Stimulated activated CD8-positive, alpha-beta memory T cell treated with anti-CD3 and anti-CD28 coated beads, Interleukin-4, amount 100 ng/mL, for 4 hours (primary cell): ENCODE measurements around the gene TCF12.

ENCODE experiments used
- DNase-seq, 2 donors: peaks; one replicate each; pipeline ENCODE4 v3.0.0-alpha.2; 2020; ENCODE audit warnings: low read depth in 2 of 2, low spot score in 1 of 2

TCF12 gene

DNA sequence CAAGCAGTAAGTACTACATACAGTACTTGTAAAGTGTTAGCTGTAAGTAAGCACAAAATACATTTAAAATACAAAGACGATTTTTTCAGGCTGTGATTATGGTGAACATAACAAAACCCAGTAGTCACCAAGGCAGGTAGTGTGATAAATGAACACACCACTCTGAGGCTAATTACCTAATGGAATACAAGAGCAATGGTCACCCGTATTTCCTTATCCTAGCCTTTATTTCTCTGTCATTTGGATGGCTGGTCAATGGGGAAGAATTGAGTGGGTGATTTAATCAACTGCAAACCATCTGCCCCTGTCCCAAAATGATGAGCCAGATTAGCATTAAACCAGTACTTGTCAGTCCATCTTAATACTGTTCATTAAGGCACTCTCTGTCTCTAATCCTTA, 368.7 kb downstream of the TCF12 start:
- no peak for DNase-seq

GRCh38 chr15:57288926-57289580, 370.6 kb downstream of the TCF12 start:
- DNase-seq = no peak

DNA sequence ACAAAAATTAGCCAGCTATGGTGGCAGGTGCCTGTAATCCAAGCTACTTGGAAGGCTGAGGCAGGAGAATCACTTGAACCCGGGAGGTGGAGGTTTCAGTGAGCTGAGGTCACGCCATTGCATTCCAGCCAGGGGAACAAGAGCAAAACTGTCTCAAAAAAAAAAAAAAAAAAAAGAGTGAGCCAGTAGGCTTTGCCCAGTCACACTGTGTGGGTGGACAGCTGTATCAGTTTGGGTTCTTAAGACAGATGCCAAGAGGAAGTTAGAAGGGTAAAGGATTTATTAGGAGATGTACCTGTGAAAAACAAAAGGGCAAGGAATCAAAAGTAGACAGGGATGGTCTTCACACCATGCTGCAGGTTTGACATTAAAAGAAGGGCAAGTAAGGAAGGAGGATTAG, 371.7 kb downstream of the TCF12 start:
- no peak for DNase-seq

DNA sequence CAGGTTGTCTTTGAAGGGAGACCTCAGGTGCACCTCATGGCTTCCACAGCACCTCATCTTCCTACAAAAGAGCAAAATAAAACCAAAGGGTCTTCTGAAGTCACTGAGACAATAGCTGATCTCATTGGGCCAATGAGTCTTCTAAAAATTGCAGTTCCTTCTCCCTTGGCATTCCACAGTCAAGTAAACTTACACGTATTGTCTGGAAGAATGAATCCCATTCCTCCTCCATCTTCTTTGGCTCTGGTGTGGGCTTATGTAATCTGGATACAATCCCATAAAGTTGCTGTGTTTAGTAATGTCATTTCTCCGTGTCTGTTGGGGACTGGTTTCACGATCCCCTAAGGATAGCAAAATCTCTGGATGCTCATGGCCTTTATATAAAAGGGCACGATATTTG, 372.4 kb downstream of the TCF12 start:
- no peak for DNase-seq

GRCh38 chr15:57296473-57297162, 378.2 kb downstream of the TCF12 start:
- DNase-seq = no peak

DNA sequence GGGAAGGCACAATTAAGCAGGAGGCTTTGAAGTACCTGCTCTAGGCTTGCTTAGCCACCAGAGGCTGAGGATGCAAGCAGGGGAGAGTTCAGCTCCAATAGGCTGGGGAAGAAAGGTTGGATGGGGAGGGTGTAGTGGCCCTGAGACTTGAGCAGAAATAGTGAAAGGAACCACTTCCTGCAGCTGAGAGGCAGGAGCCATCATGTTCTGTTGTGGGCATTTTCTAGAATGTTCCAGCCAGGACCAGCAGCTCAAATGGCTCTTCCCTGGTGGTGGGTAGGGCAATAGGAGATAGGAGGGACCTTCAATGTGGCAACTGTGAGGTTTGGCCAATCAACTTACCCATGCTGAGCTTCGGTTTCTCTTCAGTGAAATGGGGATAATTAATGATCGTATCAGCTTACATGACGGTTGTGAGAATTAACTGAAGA, 378.7 kb downstream of the TCF12 start:
- no peak for DNase-seq

- no peak for DNase-seq
Measured at GRCh38 chr15:57297630-57298029, 379.2 kb downstream of the TCF12 start.

- DNase-seq = no peak
Measured at GRCh38 chr15:57298204-57298603, 379.8 kb downstream of the TCF12 start.

- no peak for DNase-seq
Measured at GRCh38 chr15:57298843-57299550, 380.6 kb downstream of the TCF12 start.

GRCh38 chr15:57301307-57301706, 382.9 kb downstream of the TCF12 start:
- no peak for DNase-seq

GRCh38 chr15:57302640-57303257, 384.3 kb downstream of the TCF12 start:
- no peak for DNase-seq

GRCh38 chr15:57305009-57305408, 386.6 kb downstream of the TCF12 start:
- DNase-seq = no peak

- DNase-seq = peak; percentile 51 to 72
Measured at GRCh38 chr15:57306161-57306943, 387.9 kb downstream of the TCF12 start.

DNA sequence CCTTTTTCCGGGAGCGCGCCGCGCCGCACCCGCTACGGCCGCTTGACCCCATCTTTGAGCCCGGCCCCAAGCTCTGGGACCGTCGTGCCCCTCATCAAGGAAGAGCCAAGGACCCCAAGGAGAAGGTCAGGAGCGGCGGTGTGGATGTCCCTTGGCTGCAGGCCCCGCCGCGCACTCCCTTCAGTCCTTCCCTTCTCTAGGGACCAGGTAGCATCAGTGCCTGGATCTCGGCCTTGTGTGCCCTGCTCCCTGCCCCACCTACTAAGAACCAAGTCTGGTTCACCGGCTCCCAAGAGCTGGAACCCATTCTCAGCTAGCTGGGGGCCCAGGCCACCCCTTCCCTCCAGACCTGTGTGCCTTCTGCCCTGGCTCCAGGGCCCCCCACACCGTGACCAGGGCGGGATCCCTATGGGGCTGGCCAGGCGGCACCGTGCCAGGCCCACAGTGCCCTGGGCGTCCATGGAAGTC, 388.5 kb downstream of the TCF12 start:
- no peak for DNase-seq

GRCh38 chr15:57307527-57308169, 389.2 kb downstream of the TCF12 start:
- no peak for DNase-seq

- DNase-seq = no peak
Measured at GRCh38 chr15:57308170-57308545, 389.7 kb downstream of the TCF12 start.

DNA sequence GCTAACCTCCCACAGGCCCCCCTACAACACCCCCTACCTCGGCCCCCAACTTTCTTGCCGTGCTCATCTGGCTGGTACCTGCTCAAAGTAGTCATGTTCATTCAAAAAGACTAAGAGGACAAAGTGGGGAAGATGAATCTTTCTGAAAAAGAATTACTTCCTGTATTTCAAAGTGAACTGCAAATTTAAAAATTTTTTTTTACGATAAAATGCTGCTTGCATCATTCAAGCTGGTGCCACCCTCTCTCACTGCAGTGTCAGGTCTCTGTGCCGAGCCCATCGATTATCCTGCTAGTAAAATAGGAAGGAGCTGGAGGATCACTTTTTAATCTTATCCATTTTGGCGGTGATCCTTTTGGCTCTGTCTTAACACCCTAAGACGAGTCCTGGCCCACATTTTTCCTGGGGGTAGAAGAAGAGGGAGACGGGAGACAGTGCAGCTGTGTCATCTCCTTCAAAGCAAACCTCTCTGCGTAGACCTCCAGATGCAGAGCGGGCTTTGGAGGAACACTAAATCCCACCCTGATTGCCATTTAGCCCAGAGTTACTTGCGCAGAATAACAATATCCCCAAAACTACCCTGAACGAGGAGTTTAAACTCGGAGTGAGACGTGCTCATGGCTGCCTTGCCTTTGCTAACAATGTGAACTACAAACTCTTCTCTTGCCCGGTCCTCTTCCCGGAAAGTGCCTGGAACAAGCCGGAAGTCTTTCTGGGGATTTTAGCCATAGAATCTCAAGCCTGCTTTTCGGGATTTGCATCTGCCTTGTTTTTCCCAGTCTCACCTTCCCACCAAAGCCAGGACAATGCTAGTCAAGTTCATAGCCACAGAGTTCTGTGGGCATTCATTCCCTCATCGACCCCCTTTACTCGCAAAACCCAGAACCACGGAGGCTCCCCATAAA, 391.7 kb downstream of the TCF12 start:
- no peak for DNase-seq

GRCh38 chr15:57310876-57311275, 392.4 kb downstream of the TCF12 start:
- DNase-seq = no peak

DNA sequence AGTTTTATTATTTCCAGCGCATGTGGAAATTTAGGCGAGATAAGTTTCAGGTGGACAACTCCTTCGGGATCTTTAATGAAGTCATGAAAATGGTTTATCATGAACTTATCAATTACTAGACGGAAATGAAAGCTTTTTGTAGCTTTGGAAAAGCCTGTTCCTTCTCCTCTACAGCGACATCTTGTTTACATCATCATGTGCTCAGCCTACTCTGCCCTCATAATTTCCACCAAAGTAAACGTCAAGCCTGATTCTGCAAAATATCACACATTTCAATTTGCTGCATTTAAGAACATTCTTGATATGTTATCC, 393.5 kb downstream of the TCF12 start:
- no peak for DNase-seq
